Keratinocyte (primary cell): ENCODE data around the gene KCNN1.

Experiments
- EZH2 ChIP-seq: IDR thresholded peaks from one replicate; pipeline ENCODE4 v1.6.1; 2012; ENCODE audit warnings: inconsistent platforms, mild to moderate bottlenecking, low read length, moderate library complexity
- TF ChIP-seq, protein P1 (sequence below), 3 experiments: IDR thresholded peaks in 1 of 3; conservative IDR thresholded peaks in 1 of 3; optimal IDR thresholded peaks in 1 of 3; 2 replicates in 2 of 3; 3 replicates in 1 of 3; pipeline versions ENCODE3 to v1.5.1; 2011; ENCODE audit warnings: low read length in 3 of 3, mild to moderate bottlenecking in 3 of 3, moderate library complexity in 2 of 3, control low read depth in 1 of 3, inconsistent platforms in 1 of 3; ENCODE audit not compliant: insufficient read depth in 2 of 3; ENCODE audit errors: extremely low read depth in 1 of 3

DNA sequence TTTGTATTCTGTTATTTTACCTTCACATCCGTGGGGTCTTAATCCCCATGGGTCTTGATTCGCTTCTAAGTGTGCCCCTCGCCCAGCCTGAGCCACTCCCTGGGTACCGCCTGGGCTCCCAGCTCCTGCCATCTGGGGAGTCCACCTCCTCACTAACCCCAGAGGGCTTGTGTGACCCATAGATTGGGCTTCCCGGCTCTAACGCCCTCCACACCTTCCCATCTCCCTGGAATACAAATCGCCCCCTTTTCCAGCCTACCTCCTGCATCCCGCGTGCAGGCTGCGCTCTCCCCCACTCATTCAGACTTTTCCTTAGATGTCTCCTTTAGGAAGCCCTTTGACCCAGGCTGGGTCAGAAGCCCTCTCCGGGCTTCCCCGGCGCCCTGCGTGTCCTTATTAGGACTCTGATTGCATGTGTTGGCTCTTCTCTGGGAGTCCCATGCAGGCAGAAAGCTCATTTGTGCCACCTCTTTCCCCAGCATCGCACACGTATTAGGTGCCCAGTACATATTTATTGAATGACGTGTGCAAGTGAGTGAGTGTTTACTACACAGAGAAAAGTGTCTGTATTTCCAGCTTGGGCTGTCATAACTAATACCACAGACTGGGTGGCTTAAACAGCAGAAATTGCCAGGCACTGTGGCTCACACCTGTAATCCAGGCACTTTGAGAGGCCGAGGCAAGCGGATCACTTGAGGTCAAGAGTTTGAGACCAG is 33.3 kb upstream of the KCNN1 start:
- no peak for TF ChIP-seq EZH2
- TF ChIP-seq, protein P1, sequence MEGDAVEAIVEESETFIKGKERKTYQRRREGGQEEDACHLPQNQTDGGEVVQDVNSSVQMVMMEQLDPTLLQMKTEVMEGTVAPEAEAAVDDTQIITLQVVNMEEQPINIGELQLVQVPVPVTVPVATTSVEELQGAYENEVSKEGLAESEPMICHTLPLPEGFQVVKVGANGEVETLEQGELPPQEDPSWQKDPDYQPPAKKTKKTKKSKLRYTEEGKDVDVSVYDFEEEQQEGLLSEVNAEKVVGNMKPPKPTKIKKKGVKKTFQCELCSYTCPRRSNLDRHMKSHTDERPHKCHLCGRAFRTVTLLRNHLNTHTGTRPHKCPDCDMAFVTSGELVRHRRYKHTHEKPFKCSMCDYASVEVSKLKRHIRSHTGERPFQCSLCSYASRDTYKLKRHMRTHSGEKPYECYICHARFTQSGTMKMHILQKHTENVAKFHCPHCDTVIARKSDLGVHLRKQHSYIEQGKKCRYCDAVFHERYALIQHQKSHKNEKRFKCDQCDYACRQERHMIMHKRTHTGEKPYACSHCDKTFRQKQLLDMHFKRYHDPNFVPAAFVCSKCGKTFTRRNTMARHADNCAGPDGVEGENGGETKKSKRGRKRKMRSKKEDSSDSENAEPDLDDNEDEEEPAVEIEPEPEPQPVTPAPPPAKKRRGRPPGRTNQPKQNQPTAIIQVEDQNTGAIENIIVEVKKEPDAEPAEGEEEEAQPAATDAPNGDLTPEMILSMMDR (optimal IDR thresholded peaks at IDR 0.05 in 1 of 3, IDR thresholded peaks at IDR 0.05 in 1 of 3, conservative IDR thresholded peaks at IDR 0.05 in 1 of 3; ENCODE audit: extremely low read depth in 1 of 3, insufficient read depth in 2 of 3, low read length in 3 of 3): no peak
